Measurements from ENCODE around the gene ARHGAP26.

The ARHGAP26 gene

DNA sequence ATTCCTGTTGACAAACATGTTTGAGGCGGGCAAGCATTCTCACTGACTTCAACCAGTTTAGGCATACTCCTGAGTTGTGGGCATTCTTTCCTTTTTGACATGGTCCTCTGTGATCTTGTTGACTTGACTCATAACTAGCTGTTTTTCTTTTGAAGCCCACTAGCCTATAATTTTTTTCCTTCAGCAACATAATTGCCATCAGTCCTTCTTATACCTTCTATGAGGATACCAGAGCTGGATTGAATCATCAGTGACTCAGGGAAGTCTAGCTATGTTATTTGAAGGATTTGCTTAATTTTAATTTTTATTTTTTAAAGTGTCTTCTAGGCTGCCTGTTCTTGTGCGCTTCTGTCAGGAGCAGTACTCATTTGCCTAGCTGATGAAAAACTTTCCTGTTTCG lies 373.8 kb downstream of the ARHGAP26 start:
- no peak overlapping the region for H3K4me3 ChIP-seq (replicated peaks; ENCODE audit: low read depth, low read length)
- TF ChIP-seq, protein P1, sequence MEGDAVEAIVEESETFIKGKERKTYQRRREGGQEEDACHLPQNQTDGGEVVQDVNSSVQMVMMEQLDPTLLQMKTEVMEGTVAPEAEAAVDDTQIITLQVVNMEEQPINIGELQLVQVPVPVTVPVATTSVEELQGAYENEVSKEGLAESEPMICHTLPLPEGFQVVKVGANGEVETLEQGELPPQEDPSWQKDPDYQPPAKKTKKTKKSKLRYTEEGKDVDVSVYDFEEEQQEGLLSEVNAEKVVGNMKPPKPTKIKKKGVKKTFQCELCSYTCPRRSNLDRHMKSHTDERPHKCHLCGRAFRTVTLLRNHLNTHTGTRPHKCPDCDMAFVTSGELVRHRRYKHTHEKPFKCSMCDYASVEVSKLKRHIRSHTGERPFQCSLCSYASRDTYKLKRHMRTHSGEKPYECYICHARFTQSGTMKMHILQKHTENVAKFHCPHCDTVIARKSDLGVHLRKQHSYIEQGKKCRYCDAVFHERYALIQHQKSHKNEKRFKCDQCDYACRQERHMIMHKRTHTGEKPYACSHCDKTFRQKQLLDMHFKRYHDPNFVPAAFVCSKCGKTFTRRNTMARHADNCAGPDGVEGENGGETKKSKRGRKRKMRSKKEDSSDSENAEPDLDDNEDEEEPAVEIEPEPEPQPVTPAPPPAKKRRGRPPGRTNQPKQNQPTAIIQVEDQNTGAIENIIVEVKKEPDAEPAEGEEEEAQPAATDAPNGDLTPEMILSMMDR (IDR thresholded peaks at IDR 0.05; ENCODE audit: low read length, missing control alignments): no peak
- peak; percentile 25 for DNase-seq (ENCODE audit: low read depth)

- TF ChIP-seq, protein P1 (IDR thresholded peaks at IDR 0.05; ENCODE audit: low read length, missing control alignments): no peak
- no peak overlapping the region for H3K4me3 ChIP-seq (replicated peaks; ENCODE audit: low read depth, low read length)
- no peak for DNase-seq (ENCODE audit: low read depth)
Observed at GRCh38 chr5:143145243-143146160, 375.3 kb downstream of the ARHGAP26 start.

- TF ChIP-seq, protein P1 (IDR thresholded peaks at IDR 0.05; ENCODE audit: low read length, missing control alignments): no peak
Observed at GRCh38 chr5:143146161-143146560, 376.0 kb downstream of the ARHGAP26 start.

DNA sequence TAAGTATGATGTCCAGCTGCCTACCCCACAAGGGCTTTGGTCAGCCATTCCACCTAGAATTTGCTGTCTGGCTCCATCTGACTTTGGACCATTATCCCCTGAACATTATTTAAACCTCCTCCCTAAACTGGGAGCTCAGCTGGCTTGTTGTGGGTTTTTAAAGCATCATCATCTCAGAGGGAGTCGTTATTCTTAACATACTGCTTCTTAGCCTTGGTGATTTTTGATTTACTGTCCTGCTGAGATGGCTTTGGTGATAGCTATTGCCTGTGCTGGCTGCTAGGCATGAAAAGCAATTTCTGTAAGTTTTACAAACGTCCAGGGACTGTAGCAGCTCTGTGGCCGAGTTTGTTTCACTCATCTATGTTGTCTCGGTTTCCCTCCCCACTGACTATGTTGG lies 377.2 kb downstream of the ARHGAP26 start:
- no peak for DNase-seq (ENCODE audit: low read depth)
- no peak overlapping the region for H3K4me3 ChIP-seq (replicated peaks; ENCODE audit: low read depth, low read length)
- TF ChIP-seq, protein P1 (IDR thresholded peaks at IDR 0.05; ENCODE audit: low read length, missing control alignments): no peak

More at GRCh38 chr5:143146161-143146560, 376.0 kb downstream of the ARHGAP26 start:
- DNase-seq (ENCODE audit: low read depth): no peak
- no peak overlapping the region for H3K4me3 ChIP-seq (replicated peaks; ENCODE audit: low read depth, low read length)

DNA sequence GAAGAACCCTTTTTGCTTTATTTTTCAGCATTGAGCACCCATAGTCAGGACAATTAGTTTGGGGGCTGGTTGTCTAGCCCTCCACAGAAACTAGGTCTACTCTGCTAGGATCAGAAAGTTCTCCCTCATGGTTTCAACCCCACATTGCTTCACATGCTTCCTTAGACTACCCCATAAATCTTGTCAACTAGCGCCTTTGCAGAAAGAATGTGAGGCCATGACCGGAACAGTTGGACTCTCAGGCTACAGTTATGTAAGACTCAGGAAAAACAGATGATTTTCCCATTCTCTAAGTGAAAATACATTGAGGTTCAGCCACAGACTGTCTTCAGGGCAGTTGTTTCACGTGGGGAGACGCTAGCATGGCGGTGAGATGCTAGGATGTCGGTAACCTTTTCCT lies 377.7 kb downstream of the ARHGAP26 start:
- TF ChIP-seq, protein P1 (IDR thresholded peaks at IDR 0.05; ENCODE audit: low read length, missing control alignments): no peak
- H3K4me3 ChIP-seq (replicated peaks; ENCODE audit: low read depth, low read length): no peak overlapping the region
- DNase-seq (ENCODE audit: low read depth): peak; percentile 33

- H3K4me3 ChIP-seq (replicated peaks; ENCODE audit: low read depth, low read length): no peak overlapping the region
- TF ChIP-seq, protein P1 (IDR thresholded peaks at IDR 0.05; ENCODE audit: low read length, missing control alignments): no peak
- DNase-seq (ENCODE audit: low read depth): peak; percentile 74
Observed at GRCh38 chr5:143148771-143149170, 378.6 kb downstream of the ARHGAP26 start.

All from fibroblast of pulmonary artery (primary cell).